Thoracic aorta (tissue), 2 donors: ENCODE results near the gene WHAMM. TPM values are rescaled to one million over a fixed set of nuclear protein-coding genes. Genes with fewer than 3 reads are reported as not detected.

Experiments
- ATAC-seq: fragments of 150-250 bp; one replicate; pipeline ENCODE4 v1.8.0; 2017; ENCODE audit warnings: low read depth; ENCODE audit not compliant: insufficient number of reproducible peaks, low FRiP score
- DNase-seq: peaks from one replicate; pipeline ENCODE4 v3.0.0-alpha.2; 2020; ENCODE audit warnings: low spot score
- H3K27ac ChIP-seq, 2 donors: fragments of 200-600 bp; sonication (generic); 1 replicate in 1 of 2; 2 replicates in 1 of 2; pipeline ENCODE4 v1.5.1; 2016; ENCODE audit warnings: mild to moderate bottlenecking in 2 of 2, moderate library complexity in 2 of 2
- H3K27me3 ChIP-seq: fragments of 200-600 bp; sonication (generic); replicated peaks from 2 replicates; pipeline ENCODE4 v1.6.0; 2016; ENCODE audit warnings: mild to moderate bottlenecking; ENCODE audit not compliant: insufficient read depth
- H3K36me3 ChIP-seq: fragments of 200-600 bp; sonication (generic); one replicate; pipeline ENCODE4 v1.5.1; 2016
- H3K4me1 ChIP-seq, 2 donors: fragments of 200-600 bp; sonication (generic); 1 replicate in 1 of 2; 2 replicates in 1 of 2; pipeline versions ENCODE4 v1.5.1 to v1.6.0; 2016; ENCODE audit warnings: low read depth in 2 of 2, mild to moderate bottlenecking in 1 of 2; ENCODE audit not compliant: control insufficient read depth in 1 of 2
- H3K4me3 ChIP-seq: fragments of 200-600 bp; sonication (generic); 2 replicates; pipeline ENCODE4 v1.5.1; 2016; ENCODE audit warnings: mild to moderate bottlenecking
- H3K9me3 ChIP-seq: fragments of 200-600 bp; sonication (generic); 2 replicates; pipeline ENCODE4 v1.5.1; 2016
- CTCF ChIP-seq: fragments of 200-600 bp; sonication (generic); IDR thresholded peaks from one replicate; pipeline ENCODE4 v1.5.1; 2019; ENCODE audit warnings: antibody characterized with exemption
- total RNA-seq, 2 donors: library from RNA; depleted of rRNA; stranded (reverse); fragments of >200 nt; gene quantifications; one replicate each; pipeline versions ENCODE4 v1.1.0 to v1.2.3, GENCODE V29; 2016

The WHAMM gene
- total RNA-seq, 2 donors from 2014 or later = 8.1 to 9.9 TPM

GRCh38 chr15:82875411-82876003 lies 66.1 kb downstream of the WHAMM start:
- TF ChIP-seq CTCF = no peak
- Histone ChIP-seq H3K27ac (no peak overlapping the region), H3K27me3 (no peaks in the 10 kb centered on the region), H3K9me3 (no peaks in the 10 kb centered on the region), H3K4me1 (no peaks in the 10 kb centered on the region), H3K36me3 (no peaks in the 10 kb centered on the region), H3K4me3 (no peak overlapping the region)
- ATAC-seq (no peak), DNase-seq (no peak)

GRCh38 chr15:82877825-82878224 lies 68.4 kb downstream of the WHAMM start:
- H3K4me3 ChIP-seq = no peak overlapping the region

GRCh38 chr15:82878325-82878724 lies 68.9 kb downstream of the WHAMM start:
- ATAC-seq (no peak), DNase-seq (no peak)
- Histone ChIP-seq H3K27me3 (no peaks in the 10 kb centered on the region), H3K9me3 (no peaks in the 10 kb centered on the region), H3K4me1 (no peaks in the 10 kb centered on the region), H3K36me3 (no peaks in the 10 kb centered on the region), H3K4me3 (no peak overlapping the region), H3K27ac (no peak overlapping the region)
- TF ChIP-seq CTCF = no peak

More at GRCh38 chr15:82877825-82878224, 68.4 kb downstream of the WHAMM start:
- DNase-seq (no peak), ATAC-seq (no peak)
- Histone ChIP-seq H3K9me3 (no peaks in the 10 kb centered on the region), H3K4me1 (no peaks in the 10 kb centered on the region), H3K36me3 (no peaks in the 10 kb centered on the region), H3K27me3 (no peaks in the 10 kb centered on the region), H3K27ac (no peak overlapping the region)
- TF ChIP-seq CTCF = no peak

- Histone ChIP-seq H3K4me3 (no peak overlapping the region), H3K36me3 (no peaks in the 10 kb centered on the region), H3K4me1 (no peaks in the 10 kb centered on the region), H3K27me3 (no peaks in the 10 kb centered on the region), H3K27ac (no peak overlapping the region), H3K9me3 (no peaks in the 10 kb centered on the region)
- DNase-seq (no peak), ATAC-seq (no peak)
- no peak for TF ChIP-seq CTCF
Observed at GRCh38 chr15:82880704-82881103, 71.3 kb downstream of the WHAMM start.

DNA sequence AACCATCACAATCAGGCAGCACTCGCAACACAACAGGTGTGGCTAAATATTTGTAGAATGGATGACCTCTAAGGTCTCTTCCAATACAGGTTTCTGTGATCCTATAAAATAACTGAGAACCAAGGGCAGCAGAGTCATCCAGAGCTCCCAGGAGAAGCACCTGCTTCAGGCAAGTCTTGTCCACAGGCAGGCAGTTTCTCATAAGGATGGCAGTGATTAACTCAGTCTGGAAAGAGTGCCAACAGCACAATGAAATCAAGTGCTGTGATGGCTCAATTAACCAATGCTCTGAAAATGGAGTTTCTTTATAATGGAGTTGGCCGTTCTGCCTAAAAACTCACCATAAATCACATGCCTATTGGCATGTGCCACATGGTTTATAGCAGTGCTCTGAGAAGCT lies 72.3 kb downstream of the WHAMM start:
- no peaks in the 10 kb centered on the region for H3K27me3 ChIP-seq
- H3K36me3 ChIP-seq = no peaks in the 10 kb centered on the region
- ATAC-seq = no peak
- H3K4me1 ChIP-seq = no peaks in the 10 kb centered on the region
- no peaks in the 10 kb centered on the region for H3K9me3 ChIP-seq
- no peak for TF ChIP-seq CTCF
- no peak overlapping the region for H3K4me3 ChIP-seq
- no peak for DNase-seq
- no peak overlapping the region for H3K27ac ChIP-seq
